Colonic mucosa (tissue), 4 donors: ENCODE measurements around the gene CCDC38. TPM values are rescaled to one million over a fixed set of nuclear protein-coding genes. Genes with fewer than 3 reads are reported as not detected.

ENCODE experiments used
- DNase-seq: peaks from one replicate; pipeline ENCODE4 v3.0.0-alpha.2; 2020
- H3K27ac ChIP-seq: fragments of 200-600 bp; one replicate; pipeline ENCODE4 v1.8.0; 2021
- H3K27me3 ChIP-seq: fragments of 200-600 bp; one replicate; pipeline ENCODE4 v1.8.0; 2021
- H3K36me3 ChIP-seq: fragments of 200-600 bp; one replicate; pipeline ENCODE4 v1.8.0; 2021
- H3K4me1 ChIP-seq: fragments of 200-600 bp; one replicate; pipeline ENCODE4 v1.8.0; 2021; ENCODE audit warnings: mild to moderate bottlenecking
- H3K4me3 ChIP-seq: fragments of 200-600 bp; one replicate; pipeline ENCODE4 v1.8.0; 2021
- H3K9ac ChIP-seq, 2 donors: one replicate each; pipeline ENCODE4 v1.7.0; 2013; ENCODE audit warnings: control low read depth in 2 of 2, low read depth in 2 of 2, low read length in 2 of 2
- H3K9me3 ChIP-seq: fragments of 200-600 bp; one replicate; pipeline ENCODE4 v1.8.0; 2021
- CTCF ChIP-seq: fragments of 200-600 bp; IDR thresholded peaks from one replicate; pipeline ENCODE4 v1.8.0; 2022; ENCODE audit warnings: antibody characterized with exemption, mild to moderate bottlenecking
- intact Hi-C: fragments of 100-400 bp; cut with DNase I; formaldehyde crosslinking; loops from one replicate; pipeline ENCODE4 v1.14.1; 2022
- total RNA-seq, 2 donors: library from RNA; stranded (reverse); fragmentation: NEBNext Ultra II Directional in 1 of 2; extraction: Animal tissue kit (Norgen Biotek cat#: 25700) in 1 of 2; gene quantifications; one replicate each; pipeline ENCODE4 v1.2.1, GENCODE V29; 2021
- donor health status: healthy.
- donor health status: DM: no; HTN: no; CAD: no.
- donor health status: DM: no; HTN: no; CAD: no.

The CCDC38 gene
- total RNA-seq, 2 donors from 2014 or later, result not detected

GRCh38 chr12:95962222-95962621, 19.8 kb upstream of the CCDC38 start:
- no peak for DNase-seq
- H3K36me3 ChIP-seq, result no peaks in the 10 kb centered on the region
- TF ChIP-seq CTCF, result no peak
- H3K27me3 ChIP-seq, result no peaks in the 10 kb centered on the region
- H3K9me3 ChIP-seq, result no peaks in the 10 kb centered on the region
- H3K27ac ChIP-seq, result no peak overlapping the region
- intact Hi-C loops, result no loop called here
- no peak overlapping the region for H3K9ac ChIP-seq
- H3K4me1 ChIP-seq, result no peaks in the 10 kb centered on the region
- no peak overlapping the region for H3K4me3 ChIP-seq

GRCh38 chr12:95960241-95960640, 17.8 kb upstream of the CCDC38 start:
- Histone ChIP-seq H3K36me3 (no peaks in the 10 kb centered on the region), H3K4me1 (no peaks in the 10 kb centered on the region), H3K9ac (no peak overlapping the region), H3K27me3 (no peaks in the 10 kb centered on the region), H3K9me3 (no peaks in the 10 kb centered on the region), H3K27ac (no peak overlapping the region), H3K4me3 (no peak overlapping the region)
- intact Hi-C loops, result no loop called here
- no peak for TF ChIP-seq CTCF
- DNase-seq, result no peak

GRCh38 chr12:95959107-95959506, 16.7 kb upstream of the CCDC38 start:
- H3K27ac ChIP-seq, result no peak overlapping the region
- DNase-seq, result no peak
- TF ChIP-seq CTCF, result no peak
- no peak overlapping the region for H3K9ac ChIP-seq
- no peaks in the 10 kb centered on the region for H3K9me3 ChIP-seq
- H3K4me1 ChIP-seq, result no peaks in the 10 kb centered on the region
- no peaks in the 10 kb centered on the region for H3K27me3 ChIP-seq
- no peaks in the 10 kb centered on the region for H3K36me3 ChIP-seq
- intact Hi-C loops, result no loop called here
- no peak overlapping the region for H3K4me3 ChIP-seq

DNA sequence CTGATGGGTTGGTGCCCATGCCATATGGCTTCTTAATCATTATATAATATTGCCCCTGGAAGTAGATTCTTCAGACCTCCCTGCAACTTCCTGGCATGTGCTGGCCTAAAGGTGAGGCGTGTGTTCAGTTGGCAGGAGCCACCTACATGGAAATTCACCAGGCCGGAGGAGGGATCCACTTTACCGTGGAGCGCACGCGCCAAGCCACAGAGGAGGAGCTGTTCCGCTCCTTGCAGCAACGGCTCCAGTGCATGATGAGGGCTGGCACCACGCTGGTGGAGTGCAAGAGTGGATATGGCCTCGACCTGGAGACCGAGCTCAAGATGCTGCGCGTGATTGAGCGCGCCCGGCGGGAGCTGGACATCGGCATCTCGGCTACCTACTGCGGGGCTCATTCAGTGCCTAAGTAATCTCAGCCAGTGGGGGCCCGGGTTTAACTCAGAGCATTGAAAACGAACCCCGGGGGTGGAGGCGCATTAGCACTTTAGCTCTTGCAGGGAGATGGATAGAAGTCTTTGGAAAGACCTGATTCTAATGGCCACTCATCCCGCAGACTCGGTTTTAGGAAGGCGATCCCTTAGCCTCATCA, 14.2 kb upstream of the CCDC38 start:
- intact Hi-C loops, result no loop called here
- TF ChIP-seq CTCF, result no peak
- no peak overlapping the region for H3K4me3 ChIP-seq

DNA sequence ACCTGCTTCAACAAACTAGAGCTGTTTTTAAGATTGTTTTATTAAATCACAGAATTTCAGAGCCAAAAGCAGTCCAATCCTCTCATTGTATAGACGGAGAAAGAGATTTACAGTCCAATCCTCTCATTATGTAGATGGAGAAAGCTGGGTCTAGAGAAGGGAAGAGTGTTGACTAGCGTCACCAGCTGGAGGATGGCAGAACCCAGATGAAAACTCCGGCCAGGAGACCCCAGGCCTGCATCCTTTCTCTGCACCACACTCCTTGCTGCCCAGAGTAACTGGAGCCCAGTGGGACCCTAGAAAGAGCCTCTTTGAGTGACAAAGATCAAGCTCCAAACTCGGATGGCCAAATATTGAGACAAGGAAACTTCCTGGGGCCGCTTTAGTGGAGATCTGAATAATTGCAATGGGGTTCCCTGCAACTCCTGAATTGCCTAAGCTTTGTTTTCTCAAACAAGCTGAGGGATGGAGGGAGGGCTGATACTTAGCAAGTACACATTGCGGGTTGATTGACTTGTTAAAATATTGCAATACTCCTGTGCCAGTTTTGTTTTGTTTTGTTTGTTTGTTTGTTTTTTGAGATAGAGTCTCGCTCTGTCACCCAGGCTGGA, 13.2 kb upstream of the CCDC38 start:
- Histone ChIP-seq H3K9me3 (no peaks in the 10 kb centered on the region), H3K4me1 (no peaks in the 10 kb centered on the region), H3K4me3 (no peak overlapping the region), H3K9ac (no peak overlapping the region), H3K36me3 (no peaks in the 10 kb centered on the region), H3K27me3 (no peaks in the 10 kb centered on the region), H3K27ac (no peak overlapping the region)
- no peak for DNase-seq
- no peak for TF ChIP-seq CTCF
- intact Hi-C loops, result no loop called here

More for the DNA sequence above, 14.2 kb upstream of the CCDC38 start:
- no peak overlapping the region for H3K27ac ChIP-seq
- H3K36me3 ChIP-seq, result no peaks in the 10 kb centered on the region
- no peak overlapping the region for H3K9ac ChIP-seq
- H3K27me3 ChIP-seq, result no peaks in the 10 kb centered on the region
- H3K9me3 ChIP-seq, result no peaks in the 10 kb centered on the region
- DNase-seq, result no peak
- H3K4me1 ChIP-seq, result no peaks in the 10 kb centered on the region
